ENCODE results near the gene CACNA2D3.

- TF ChIP-seq CTCF (conservative IDR thresholded peaks at IDR 0.05; ENCODE audit: low read length) (no peak), EZH2phosphoT487 (IDR thresholded peaks at IDR 0.05; ENCODE audit: borderline replicate concordance, low read depth, low read length) (no peak)
Measured at GRCh38 chr3:54347933-54348332, 225.6 kb downstream of the CACNA2D3 start.
